G401 (cell line): ENCODE measurements around the gene ARHGAP18. TPM values are rescaled to one million over a fixed set of nuclear protein-coding genes. Genes with fewer than 3 reads are reported as not detected.

Experiments
- DNase-seq: peaks from one replicate; pipeline ENCODE4 v3.0.0-alpha.2; 2015; ENCODE audit warnings: low spot score
- in situ Hi-C: cut with HindIII; loops from 2 replicates; pipeline ENCODE4 v1.10.0; 2016; ENCODE audit warnings: low sequenced_read_pairs, mixed read lengths
- total RNA-seq: library from RNA; depleted of rRNA; stranded (reverse); fragments of >200 nt; shearing (Covaris generic); gene quantifications from 2 replicates; pipeline ENCODE4 v1.2.3, GENCODE V29; 2014

Gene ARHGAP18
- total RNA-seq, 1 experiment from 2014 or later, result 20.7 TPM

DNA sequence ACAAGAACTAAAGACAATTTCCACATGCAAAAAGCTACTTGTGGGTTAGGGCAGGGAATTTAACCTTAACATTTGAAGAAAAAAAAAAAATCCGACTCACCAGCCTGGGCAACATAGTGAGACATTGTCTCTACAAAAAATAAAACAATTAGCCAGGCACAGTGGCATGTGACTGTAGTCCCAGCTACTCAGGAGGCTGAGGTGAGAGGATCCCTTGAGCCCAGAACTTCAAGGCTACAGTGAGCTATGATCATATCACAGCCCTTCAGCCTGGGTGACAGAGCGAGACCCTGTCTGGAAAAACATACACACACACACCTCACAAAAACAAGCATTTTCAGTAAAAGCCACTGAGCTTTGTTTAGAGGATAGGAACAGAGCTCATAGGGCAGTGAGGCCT is 56.2 kb downstream of the ARHGAP18 start:
- in situ Hi-C loops, result no loop called here
- no peak for DNase-seq

DNA sequence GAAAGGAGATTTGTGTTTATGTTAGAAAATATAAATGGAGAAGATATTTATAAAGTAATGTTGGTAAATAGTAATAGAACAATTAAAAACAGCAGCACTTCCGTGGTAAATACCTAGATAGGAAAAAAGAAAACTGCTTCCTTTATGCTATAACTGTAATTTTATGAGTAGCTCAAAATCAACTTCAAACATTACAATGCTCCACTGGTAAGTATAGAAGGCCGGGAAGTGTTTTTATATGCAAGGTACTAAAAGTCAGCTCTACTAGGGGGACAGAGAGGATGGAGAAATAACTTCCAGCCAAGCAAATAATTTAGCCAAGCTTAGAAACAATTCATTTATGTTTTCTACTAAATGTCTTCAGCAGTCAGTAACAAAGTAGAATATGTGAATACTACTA is 56.7 kb downstream of the ARHGAP18 start:
- DNase-seq, result no peak
- in situ Hi-C loops, result no loop called here

DNA sequence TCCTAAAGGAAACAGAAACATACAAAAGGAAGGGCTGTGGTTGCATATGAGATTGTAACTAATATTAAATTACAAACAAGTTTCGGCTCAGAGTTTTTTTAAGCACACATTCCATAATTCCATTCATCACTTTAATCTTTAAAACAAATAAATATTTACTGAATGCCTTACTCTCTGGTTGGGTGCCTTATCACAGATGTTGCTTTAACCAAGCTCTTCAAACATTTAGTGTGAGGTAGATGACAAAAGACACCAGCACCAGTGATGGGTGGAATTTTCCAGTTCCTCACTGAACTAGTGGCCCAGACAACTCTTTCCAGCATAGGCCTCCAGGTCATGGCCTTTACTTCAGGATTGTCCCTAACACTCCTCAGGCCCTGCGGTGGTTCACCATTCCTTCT is 58.7 kb downstream of the ARHGAP18 start:
- in situ Hi-C loops, result no loop called here
- no peak for DNase-seq

DNA sequence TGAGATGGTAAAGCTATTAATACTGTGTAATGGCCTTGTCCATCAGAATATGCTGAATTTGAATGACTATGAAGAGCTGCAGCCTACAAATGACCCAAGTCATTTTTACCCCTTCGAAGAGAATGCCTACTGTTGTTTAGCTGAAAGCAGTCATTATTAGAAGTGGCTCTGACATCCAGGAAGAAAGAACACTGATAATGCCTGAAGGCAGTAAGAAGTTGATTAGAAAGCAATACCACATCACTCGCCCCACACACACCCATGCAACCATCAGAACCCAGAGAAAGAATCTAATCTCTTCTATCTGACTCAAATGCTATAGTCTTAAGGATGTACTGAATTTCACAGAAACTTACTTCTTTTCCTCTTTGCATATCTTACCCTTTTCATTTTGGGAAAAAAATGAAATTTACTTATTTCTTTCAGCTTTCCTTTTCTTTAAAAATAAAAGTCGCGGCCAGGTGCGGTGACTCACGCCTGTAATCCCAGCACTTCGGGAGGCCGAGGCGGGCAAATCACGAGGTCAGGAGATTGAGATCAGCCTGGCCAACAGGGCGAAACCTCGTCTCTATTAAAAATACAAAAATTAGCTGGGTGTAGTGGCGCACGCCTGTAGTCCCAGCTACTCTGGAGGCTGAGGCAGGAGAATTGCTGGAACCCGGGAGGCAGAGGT is 61.0 kb downstream of the ARHGAP18 start:
- no peak for DNase-seq
- in situ Hi-C loops, result no loop called here

DNA sequence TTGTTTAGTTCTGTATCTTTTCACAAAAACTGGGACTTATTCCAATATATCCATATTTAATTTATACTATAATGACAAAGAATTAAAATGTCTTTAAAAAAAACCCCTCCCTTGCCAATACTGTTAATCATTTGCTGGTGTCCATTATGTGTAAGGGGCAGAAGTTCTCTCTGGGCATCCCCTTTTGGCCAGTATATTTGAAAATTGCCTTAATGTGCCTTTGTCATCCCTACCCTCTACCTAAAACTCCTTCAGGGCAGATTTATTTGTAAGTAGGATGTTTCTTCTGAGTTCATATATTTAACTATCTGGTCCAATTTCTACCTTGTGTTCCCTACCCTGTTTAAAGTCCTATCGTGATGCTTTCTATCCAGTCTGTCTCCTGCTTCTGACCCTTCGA is 62.9 kb downstream of the ARHGAP18 start:
- in situ Hi-C loops, result no loop called here
- DNase-seq, result no peak

DNA sequence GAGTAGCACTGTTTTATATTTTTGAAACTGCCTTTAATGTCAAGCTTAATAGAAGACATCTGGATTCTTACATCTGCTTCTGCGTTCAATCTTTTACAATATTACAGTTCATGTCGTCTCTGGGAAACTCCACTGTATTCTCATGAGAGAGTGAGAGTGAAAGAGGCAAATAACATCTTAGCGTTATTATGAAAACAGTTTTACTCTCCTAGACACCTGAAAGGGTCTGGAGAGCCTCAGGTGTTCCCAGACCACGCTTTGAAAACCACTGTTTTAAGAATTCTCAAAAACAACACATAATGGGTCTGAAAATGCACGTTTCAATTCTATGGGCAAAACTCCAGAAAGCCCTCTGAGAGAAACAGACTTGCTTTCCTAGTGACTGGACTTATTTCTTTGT is 63.3 kb downstream of the ARHGAP18 start:
- in situ Hi-C loops, result no loop called here
- DNase-seq, result no peak

DNA sequence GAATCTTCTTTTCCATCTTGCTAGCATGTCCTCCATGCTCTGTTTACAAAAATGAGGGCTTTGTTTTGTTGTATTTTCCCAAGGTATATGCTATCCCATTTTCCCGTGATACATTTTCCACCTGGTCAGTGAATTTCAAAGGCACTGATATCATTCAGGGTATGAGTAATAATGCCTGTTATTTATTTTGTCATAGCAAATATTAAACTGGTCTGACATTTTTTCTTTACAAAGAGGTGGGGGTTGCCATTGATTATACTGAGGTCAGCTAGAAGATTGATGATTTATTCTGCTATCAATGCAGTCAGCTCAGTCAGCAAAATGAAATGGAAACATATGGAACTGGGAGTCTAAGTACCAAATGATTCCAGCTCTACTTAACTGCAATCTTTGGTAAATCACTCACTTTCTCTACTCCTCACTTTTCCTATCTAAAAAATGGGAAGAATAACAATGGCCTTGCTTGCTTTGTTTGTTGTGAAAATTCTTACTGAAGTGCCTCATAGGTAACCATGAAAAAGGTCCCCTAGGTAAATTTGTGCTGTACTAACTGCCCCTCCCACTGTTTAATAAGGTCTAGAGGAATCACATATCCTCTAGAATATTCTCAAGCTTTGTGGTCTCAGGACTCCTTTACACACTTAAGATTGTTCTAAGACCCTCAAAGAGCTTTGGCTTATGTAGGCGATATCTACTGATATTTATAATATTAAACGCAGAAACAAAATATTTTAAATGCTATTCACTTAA is 64.0 kb downstream of the ARHGAP18 start:
- no peak for DNase-seq
- in situ Hi-C loops, result no loop called here

DNA sequence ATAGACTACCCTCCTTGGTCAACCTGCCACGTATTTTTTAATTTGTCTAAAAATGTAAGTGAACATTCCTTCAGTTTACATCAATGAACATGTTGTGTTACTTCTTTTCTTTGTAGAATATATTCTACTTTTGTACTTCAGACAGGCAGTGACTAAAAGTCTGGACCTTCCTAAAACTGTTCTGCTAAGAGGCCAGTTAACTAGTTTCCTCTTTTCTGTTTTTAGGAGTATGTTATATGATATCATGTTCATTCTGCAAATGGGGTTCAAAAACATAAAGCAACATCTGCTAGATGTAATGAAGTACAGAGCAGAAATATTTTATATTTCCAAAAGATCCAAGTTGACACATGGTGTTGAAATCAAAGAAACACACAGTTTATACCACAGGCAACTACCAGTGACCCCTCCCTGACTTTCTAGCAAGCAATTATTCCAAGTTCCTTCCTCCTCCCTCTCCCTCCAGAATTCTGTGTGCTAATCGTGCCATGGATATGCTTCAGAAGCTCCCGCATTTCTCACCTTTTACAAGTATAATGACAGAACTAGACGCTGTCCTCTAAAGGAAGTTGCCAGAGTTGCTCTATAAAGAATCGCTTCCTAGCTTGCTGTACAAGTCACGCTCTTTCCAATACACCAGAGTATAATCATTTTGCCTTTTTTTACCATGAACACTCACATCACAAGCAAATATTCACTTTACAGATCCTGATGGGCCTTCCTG is 64.7 kb downstream of the ARHGAP18 start:
- DNase-seq, result no peak
- in situ Hi-C loops, result no loop called here

DNA sequence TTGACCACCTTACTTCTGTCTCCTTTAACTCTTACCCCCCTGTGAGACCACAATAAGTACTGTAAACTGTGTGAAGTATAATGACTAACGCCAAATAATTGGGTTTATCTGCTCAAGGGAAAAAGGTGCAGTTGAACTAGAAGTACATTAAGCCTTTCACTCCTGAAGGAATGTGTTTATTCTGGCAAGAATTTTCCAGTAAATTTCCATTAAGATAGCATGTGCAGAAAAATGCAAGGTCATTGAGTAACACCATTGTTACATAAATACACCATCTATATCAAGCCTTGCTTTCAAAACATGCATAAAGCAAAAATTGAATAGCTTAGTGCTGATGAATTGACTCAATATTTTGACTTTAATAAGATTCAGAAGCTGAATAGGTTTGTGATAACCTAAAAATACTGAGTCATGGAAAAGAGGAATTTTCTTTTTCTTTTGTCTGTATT is 65.4 kb downstream of the ARHGAP18 start:
- DNase-seq, result no peak
- in situ Hi-C loops, result no loop called here

DNA sequence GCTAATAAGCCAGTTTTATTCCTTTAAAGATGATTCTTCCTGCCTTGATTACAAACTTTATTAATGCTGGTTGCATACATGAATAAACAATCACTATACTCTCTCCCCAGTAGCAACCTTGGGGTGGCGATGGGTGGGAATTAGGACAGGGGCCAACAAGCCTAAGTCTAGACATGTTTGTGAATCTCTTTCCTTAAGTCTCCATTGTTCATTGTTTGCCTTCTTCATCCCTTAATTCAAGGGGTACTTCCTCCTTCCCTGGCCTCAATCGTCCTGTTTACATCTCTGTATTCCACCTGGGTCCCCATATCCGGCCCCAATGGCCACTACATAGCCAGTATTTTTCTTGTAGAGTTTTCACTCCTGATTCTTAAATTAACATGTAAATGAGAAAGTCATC is 66.0 kb downstream of the ARHGAP18 start:
- in situ Hi-C loops, result no loop called here
- no peak for DNase-seq

DNA sequence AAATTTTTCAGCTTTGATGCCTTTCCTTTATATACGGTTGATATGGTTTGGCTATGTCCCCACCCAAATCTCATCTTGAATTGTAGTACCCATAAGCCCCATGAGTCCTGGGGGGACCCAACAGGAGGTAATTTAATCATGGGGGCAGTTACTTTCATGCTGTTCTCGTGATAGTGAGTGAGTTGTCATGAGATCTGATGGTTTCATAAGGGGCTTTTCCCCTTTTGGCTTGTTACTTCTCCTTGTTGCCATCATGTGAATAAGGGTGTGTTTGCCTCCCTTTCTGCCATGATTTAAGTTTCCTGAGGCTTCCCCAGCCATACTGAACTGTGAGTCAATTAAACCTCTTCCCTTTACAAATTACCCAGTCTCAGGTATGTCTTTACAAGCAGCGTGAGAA is 66.8 kb downstream of the ARHGAP18 start:
- in situ Hi-C loops, result no loop called here
- no peak for DNase-seq

DNA sequence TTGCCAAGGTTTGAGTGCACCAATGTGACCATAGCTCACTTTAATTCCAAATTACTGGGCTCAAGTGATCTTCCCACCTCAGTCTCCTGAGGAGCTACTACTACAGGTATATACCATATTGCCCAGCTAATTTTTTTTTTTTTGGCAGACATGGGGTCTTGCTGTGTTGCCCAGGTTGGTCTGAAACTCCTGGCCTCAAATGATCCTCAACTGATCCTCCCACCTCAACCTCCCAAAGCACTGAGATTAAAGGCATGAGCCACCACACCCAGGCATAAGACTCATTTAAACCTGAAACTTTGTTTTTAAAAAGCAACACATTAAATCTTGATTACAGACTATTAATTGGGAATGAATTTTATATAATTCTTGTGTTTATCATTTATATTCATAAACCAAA is 67.7 kb downstream of the ARHGAP18 start:
- DNase-seq, result no peak
- in situ Hi-C loops, result no loop called here

DNA sequence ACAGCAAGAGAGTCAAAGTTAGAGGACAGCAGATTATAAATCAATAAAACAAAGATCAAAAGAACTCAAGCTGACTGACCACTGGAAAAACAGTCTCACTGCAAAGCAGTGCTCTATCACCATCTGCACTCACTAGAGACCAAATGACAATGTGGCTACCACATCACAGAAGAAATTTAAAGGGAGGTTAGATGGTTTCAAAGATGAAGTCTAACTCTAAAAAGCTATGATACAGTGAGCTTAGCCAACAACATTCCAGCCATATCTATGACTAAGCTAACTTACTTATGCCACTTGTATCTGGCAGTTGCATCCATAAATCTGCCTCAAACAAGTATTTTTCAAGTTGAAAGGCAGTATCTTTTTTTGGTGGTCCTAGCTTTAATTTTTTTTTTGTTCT is 68.6 kb downstream of the ARHGAP18 start:
- in situ Hi-C loops, result no loop called here
- no peak for DNase-seq

DNA sequence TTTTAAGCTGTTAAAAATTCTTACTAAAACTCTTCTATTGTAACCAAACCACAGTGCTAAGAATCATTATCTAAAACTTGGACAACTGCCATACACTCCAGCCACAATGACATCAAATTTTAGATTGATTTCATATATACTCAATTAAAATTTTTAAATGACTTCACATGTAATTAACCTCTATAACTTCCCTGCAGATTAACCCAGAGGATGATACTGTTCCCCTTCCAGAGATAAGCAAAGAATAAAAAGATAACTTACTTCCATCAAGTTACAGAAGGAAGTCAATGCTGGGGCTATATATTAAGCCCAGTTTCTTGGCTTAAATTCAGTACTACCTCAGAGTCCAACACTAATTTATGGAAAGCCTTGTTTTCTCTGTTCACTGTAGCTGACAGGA is 71.3 kb downstream of the ARHGAP18 start:
- in situ Hi-C loops, result no loop called here
- no peak for DNase-seq

DNA sequence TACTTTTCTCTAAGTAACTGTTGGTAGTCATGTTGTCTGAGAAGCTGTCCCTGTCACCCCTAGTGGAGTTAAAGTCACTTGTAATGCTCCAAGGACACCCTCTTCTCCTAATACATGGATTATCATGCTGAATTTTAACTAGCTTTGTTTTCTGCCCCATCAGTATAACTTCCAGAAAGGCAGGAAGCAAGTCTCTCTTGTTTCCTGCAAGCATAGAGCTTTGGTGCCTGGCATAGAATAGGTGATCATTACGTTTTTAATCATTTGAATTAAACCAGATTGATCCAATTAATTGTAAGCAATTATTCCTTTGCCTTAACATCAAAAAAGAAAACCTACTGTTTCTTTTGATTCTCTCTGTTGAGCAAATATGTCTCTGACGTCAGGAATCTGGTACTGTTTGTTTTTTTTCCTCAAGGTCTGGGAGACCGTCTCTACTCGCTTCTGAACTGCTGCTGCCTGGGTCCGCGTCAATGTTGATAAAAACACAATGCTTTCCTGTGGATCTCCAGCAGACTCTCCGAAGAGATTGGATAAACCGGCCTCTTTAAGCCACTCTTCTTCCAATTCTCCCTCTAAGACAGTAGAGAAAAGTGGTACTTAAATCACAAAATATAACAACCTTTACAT is 71.8 kb downstream of the ARHGAP18 start:
- no peak for DNase-seq
- in situ Hi-C loops, result no loop called here

DNA sequence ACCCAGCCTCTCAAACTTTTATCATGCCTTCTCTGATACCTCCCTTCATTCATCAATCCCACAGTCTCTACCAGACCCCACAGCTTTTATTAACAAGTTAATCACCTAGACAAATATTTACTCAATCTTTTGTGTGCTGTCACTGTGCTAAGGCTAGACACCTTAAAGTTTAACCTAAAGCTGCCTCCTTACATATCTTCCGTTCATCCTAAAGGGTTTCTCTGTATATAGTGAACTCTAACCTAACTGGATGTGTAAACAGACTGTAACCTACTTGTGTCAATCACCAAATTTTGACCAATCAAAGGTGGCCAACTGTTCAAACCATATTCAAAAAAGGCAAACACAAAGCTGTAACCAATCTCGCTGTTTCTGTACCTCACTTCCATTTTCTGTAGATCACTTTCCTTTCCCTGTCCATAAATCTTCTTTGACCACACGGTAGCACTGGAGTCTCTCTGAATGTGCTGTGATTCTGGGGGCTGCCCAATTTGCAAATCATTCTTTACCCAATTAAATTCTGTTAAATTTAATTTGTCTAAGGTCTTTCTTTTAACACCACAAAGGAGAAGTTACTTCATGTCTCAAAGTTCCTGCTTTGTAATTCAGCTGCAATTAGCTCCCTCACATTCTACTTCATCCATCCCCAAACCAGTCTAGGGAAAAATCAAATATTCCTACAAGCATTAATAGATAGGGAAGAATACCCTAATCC is 72.5 kb downstream of the ARHGAP18 start:
- no peak for DNase-seq
- in situ Hi-C loops, result no loop called here

DNA sequence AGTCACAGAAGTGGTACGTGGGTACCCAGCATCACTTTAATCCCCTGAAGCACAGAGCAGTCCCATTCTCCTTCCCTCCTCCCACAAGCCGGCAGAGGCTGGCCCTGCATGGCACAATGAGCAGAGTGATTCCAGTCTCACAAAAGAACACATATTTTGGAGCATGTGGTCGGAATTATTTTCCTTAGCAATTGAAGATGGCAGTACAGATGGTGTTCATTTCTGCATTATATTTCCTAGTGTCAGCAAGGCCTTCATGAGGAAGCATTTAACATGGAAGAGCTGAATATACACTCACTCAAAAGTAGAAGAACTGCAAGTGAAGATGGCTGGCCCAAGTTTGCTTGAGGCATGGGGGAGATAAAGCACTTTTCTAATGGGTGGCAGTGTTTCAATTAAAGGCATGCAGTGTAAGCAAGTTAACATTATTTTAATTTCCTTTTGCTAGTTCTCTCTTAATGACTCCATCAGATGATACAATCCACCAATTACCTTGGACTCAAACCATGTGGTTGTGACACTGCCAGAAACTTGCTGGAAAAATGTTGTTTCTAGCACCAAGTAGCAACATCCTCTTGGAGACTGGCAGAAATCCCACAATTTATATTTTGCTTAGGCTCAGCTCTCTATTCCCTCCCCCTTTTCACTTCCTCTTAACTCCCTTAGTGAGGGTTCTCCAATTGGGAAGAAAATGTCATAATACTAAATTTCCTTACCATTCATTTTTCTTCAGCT is 74.4 kb downstream of the ARHGAP18 start:
- in situ Hi-C loops, result no loop called here
- no peak for DNase-seq

DNA sequence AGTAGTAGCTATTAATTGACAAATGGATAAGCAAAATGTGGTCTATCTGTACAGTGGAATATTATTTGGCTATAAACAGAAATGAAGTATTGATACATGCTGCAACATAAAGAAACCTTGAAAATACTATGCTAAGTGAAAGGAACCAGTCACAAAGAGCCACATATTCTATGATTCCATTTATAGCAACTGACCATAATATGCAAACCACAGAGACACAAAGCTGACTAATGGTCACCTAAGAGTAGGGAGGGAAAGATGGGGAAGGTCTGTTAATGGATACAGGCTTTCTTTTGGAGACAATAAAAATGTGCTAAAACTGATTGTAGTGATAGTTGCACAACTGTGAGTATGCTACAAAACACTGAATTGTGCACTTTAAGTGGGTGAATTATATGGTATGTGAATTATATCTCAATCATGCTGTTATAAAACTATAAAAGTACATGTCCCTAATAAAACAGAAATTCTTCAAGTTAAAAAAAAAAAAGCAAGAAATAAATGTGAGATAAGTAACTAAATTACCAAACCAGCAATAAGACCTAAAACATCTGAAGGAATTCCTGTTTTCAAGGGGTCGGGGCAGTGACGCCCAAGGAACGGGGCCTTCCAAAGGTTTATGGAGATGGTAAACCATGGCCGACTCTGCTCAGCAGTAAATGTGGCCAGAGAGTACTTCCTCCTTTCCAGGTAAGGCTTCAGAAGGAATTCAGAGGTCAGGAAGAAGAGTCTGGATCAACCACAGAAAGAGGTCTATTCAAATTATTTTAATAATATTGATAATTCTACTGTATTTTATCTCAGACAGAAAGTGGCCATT is 75.4 kb downstream of the ARHGAP18 start:
- in situ Hi-C loops, result no loop called here
- DNase-seq, result no peak
